ENCODE results near the gene ELP5. TPM values are rescaled to one million over a fixed set of nuclear protein-coding genes. Genes with fewer than 3 reads are reported as not detected.

Gene ELP5
- total RNA-seq, 1 donor from 2014 or later: 24.9 TPM

DNA sequence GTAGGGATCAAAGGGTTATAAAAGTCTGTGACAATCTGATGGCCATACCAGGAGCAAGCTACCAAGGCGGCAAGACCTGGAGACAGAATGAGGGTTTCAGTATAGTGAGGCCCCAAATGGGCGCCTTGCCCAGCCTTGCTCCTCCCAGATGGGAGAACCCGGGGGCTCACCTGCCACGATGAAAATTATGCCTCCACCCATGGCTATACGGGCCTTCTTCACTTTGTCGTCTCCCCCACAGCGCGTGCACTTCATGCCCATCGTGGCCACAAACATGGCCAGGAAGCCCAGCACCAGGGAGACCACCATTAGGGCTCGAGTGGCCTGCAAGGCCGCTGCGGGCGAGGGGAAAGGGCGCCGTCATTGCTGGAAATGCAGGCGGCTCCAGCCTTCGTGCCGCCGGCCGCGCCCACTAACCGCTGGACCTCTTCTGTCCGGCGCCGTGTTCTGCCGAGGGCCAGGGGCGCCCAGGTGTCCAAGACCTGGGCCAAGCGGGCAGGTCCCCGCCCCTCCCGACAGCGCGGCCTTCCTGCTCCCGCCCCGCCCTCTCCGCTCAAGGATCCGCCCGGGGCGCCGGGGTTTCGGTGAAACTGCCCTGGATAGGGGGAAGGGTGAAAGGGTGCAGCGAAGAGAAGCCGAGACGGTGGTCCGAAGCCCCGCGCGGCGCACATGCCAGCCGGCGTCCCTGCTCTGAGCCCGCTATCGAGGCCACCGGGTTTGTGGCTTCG lies 8.8 kb downstream of the ELP5 start:
- Histone ChIP-seq H3K4me2 (ENCODE audit: low read length) (peak overlapping the region; percentile 80), H3K4me3 (ENCODE audit: insufficient read depth, low read depth, low read length) (peak overlapping the region; percentile 28), H3K27me3 (ENCODE audit: insufficient read depth, low read length) (peaks cover 14% of the 10 kb centered on the region), H3K9me3 (ENCODE audit: insufficient read depth, low read depth, low read length) (no peaks in the 10 kb centered on the region), H3K9ac (ENCODE audit: low read length) (peak overlapping the region; percentile 23), H3K27ac (ENCODE audit: low read depth, low read length) (no peak overlapping the region), H3K79me2 (ENCODE audit: insufficient read depth, low read length) (no peaks in the 10 kb centered on the region), H2AFZ (ENCODE audit: low read depth, low read length) (peak overlapping the region; percentile 41), H3K36me3 (ENCODE audit: insufficient read depth, low read length) (no peaks in the 10 kb centered on the region), H4K20me1 (ENCODE audit: insufficient read depth, low read length) (no peaks in the 10 kb centered on the region), H3K4me1 (ENCODE audit: insufficient read depth, low read length) (peaks cover 12% of the 10 kb centered on the region)
- no peak for DNase-seq (ENCODE audit: low read depth)
- Mint-ChIP-seq H3K27ac (ENCODE audit: unreplicated experiment) (no peak overlapping the region), H3K27me3 (ENCODE audit: low read depth, unreplicated experiment) (peaks cover 14% of the 10 kb centered on the region), H3K4me1 (ENCODE audit: low read depth, unreplicated experiment) (no peaks in the 10 kb centered on the region), H3K4me3 (ENCODE audit: unreplicated experiment) (no peak overlapping the region), H3K36me3 (ENCODE audit: low read depth, unreplicated experiment) (peaks cover 13% of the 10 kb centered on the region), H3K9me3 (ENCODE audit: unreplicated experiment) (no peaks in the 10 kb centered on the region)
- no peak for FAIRE-seq
- TF ChIP-seq, protein P1, sequence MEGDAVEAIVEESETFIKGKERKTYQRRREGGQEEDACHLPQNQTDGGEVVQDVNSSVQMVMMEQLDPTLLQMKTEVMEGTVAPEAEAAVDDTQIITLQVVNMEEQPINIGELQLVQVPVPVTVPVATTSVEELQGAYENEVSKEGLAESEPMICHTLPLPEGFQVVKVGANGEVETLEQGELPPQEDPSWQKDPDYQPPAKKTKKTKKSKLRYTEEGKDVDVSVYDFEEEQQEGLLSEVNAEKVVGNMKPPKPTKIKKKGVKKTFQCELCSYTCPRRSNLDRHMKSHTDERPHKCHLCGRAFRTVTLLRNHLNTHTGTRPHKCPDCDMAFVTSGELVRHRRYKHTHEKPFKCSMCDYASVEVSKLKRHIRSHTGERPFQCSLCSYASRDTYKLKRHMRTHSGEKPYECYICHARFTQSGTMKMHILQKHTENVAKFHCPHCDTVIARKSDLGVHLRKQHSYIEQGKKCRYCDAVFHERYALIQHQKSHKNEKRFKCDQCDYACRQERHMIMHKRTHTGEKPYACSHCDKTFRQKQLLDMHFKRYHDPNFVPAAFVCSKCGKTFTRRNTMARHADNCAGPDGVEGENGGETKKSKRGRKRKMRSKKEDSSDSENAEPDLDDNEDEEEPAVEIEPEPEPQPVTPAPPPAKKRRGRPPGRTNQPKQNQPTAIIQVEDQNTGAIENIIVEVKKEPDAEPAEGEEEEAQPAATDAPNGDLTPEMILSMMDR (IDR thresholded peaks at IDR 0.05; ENCODE audit: insufficient read depth, low read depth, low read length): no peak
- TF ChIP-seq EZH2 (IDR thresholded peaks at IDR 0.05; ENCODE audit: insufficient read depth, low read length): no peak

DNA sequence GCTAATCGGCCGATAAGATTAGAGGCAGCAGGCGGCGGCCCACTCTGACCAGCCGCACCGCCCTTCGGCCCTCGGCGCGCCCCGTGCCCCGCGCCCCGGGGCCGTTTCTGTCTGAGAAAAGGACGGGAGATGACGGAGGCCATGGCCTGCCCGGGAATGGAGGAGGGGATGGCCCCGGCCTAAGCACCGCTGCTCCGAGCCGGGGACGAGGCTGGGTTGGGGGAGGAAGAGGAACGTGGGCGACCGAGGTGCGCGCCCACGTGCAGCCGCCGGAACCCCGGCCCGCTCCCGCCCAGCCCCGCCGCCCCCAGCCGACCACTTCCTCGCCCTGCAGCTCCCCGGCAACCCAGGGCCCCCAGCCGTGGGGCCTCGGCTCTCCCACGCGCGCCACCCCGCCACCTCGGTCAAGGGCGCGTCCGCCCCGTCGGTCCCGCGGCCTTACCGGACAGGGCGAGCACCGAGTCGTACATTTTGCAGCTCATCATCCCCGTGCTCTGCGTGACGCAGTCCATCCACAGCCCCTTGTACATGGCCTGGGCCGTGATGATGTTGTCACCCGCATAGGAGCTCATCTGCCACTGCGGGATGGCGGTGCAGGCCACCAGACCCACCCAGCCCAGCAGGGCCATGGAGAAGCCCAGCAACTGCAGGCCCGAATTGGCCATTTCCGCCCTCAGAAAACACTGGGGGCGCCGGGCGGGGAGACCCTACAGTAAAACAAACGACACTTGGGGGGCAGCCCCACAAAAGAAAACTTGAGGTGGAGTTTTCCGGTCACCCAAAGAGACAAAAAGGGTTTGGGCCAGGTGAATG lies 9.6 kb downstream of the ELP5 start:
- H3K9me3 Mint-ChIP-seq (ENCODE audit: unreplicated experiment): no peaks in the 10 kb centered on the region
- Histone ChIP-seq H3K4me2 (ENCODE audit: low read length) (peak overlapping the region; percentile 80), H3K79me2 (ENCODE audit: insufficient read depth, low read length) (no peaks in the 10 kb centered on the region), H2AFZ (ENCODE audit: low read depth, low read length) (peak overlapping the region; percentile 41), H3K4me1 (ENCODE audit: insufficient read depth, low read length) (peaks cover 12% of the 10 kb centered on the region), H3K36me3 (ENCODE audit: insufficient read depth, low read length) (no peaks in the 10 kb centered on the region), H4K20me1 (ENCODE audit: insufficient read depth, low read length) (no peaks in the 10 kb centered on the region), H3K9me3 (ENCODE audit: insufficient read depth, low read depth, low read length) (no peaks in the 10 kb centered on the region), H3K27ac (ENCODE audit: low read depth, low read length) (no peak overlapping the region), H3K27me3 (ENCODE audit: insufficient read depth, low read length) (peaks cover 14% of the 10 kb centered on the region), H3K9ac (ENCODE audit: low read length) (peak overlapping the region; percentile 23), H3K4me3 (ENCODE audit: insufficient read depth, low read depth, low read length) (peak overlapping the region; percentile 28)
- H3K4me1 Mint-ChIP-seq (ENCODE audit: low read depth, unreplicated experiment): no peaks in the 10 kb centered on the region
- no peak for DNase-seq (ENCODE audit: low read depth)
- TF ChIP-seq EZH2 (IDR thresholded peaks at IDR 0.05; ENCODE audit: insufficient read depth, low read length): no peak
- TF ChIP-seq, protein P1 (IDR thresholded peaks at IDR 0.05; ENCODE audit: insufficient read depth, low read depth, low read length): no peak
- peaks cover 14% of the 10 kb centered on the region for H3K27me3 Mint-ChIP-seq (ENCODE audit: low read depth, unreplicated experiment)
- FAIRE-seq: no peak
- H3K4me3 Mint-ChIP-seq (ENCODE audit: unreplicated experiment): peak overlapping the region; percentile 50
- H3K36me3 Mint-ChIP-seq (ENCODE audit: low read depth, unreplicated experiment): peaks cover 9% of the 10 kb centered on the region
- H3K27ac Mint-ChIP-seq (ENCODE audit: unreplicated experiment): no peak overlapping the region
